Suprapubic skin (tissue), 4 donors: ENCODE measurements around the gene ZNF865. TPM values are rescaled to one million over a fixed set of nuclear protein-coding genes. Genes with fewer than 3 reads are reported as not detected.
A peak's percentile ranks its signal among the peaks of the same experiment; 100 is the strongest.

Experiments used
- DNase-seq, 2 donors: peaks; one replicate each; pipeline ENCODE4 v3.0.0-alpha.2; 2019; ENCODE audit warnings: low spot score in 2 of 2
- H3K27ac ChIP-seq: fragments of 200-600 bp; sonication (generic); one replicate; pipeline ENCODE4 v1.5.1; 2019
- H3K27me3 ChIP-seq: fragments of 200-600 bp; sonication (generic); one replicate; pipeline ENCODE4 v1.5.1; 2019
- H3K36me3 ChIP-seq: fragments of 200-600 bp; sonication (generic); one replicate; pipeline ENCODE4 v1.5.1; 2019
- H3K4me1 ChIP-seq: fragments of 200-600 bp; sonication (generic); one replicate; pipeline ENCODE4 v1.5.1; 2019
- H3K4me3 ChIP-seq: fragments of 200-600 bp; sonication (generic); one replicate; pipeline ENCODE4 v1.5.1; 2019; ENCODE audit warnings: mild to moderate bottlenecking
- H3K9me3 ChIP-seq: fragments of 200-600 bp; sonication (generic); one replicate; pipeline ENCODE4 v1.5.1; 2019
- CTCF ChIP-seq, 2 donors: fragments of 200-600 bp in 1 of 2; fragments of 450-650 bp in 1 of 2; sonication (generic) in 1 of 2; IDR thresholded peaks; one replicate each; pipeline ENCODE4 v1.5.1; 2016 to 2019; ENCODE audit warnings: antibody characterized with exemption in 2 of 2, mild to moderate bottlenecking in 1 of 2, moderate library complexity in 1 of 2
- EP300 ChIP-seq: sonication (generic); formaldehyde crosslinking; IDR thresholded peaks from one replicate; pipeline ENCODE4 v1.6.1; 2017; ENCODE audit warnings: antibody characterized with exemption
- POLR2A ChIP-seq, 2 donors: fragments of 450-650 bp; IDR thresholded peaks; one replicate each; pipeline ENCODE4 v1.6.1; 2017; ENCODE audit warnings: antibody characterized with exemption in 2 of 2, mild to moderate bottlenecking in 2 of 2, moderate library complexity in 2 of 2
- POLR2AphosphoS5 ChIP-seq, 3 donors: sonication (generic); formaldehyde crosslinking; IDR thresholded peaks; one replicate each; pipeline ENCODE4 v1.6.1; 2017; ENCODE audit warnings: antibody characterized with exemption in 3 of 3
- WGBS: methylation state at CpG from one replicate; pipeline ENCODE4 v1.1.5; 2018; 5-methylcytosine and 5-hydroxymethylcytosine counted together
- total RNA-seq, 4 donors: library from RNA; depleted of rRNA; stranded (reverse); fragments of >200 nt; gene quantifications; one replicate each; pipeline ENCODE4 v1.1.0, GENCODE V29; 2016

The ZNF865 gene
- total RNA-seq, 4 donors from 2014 or later = 7.6 to 14.2 (median 9.9) TPM

DNA sequence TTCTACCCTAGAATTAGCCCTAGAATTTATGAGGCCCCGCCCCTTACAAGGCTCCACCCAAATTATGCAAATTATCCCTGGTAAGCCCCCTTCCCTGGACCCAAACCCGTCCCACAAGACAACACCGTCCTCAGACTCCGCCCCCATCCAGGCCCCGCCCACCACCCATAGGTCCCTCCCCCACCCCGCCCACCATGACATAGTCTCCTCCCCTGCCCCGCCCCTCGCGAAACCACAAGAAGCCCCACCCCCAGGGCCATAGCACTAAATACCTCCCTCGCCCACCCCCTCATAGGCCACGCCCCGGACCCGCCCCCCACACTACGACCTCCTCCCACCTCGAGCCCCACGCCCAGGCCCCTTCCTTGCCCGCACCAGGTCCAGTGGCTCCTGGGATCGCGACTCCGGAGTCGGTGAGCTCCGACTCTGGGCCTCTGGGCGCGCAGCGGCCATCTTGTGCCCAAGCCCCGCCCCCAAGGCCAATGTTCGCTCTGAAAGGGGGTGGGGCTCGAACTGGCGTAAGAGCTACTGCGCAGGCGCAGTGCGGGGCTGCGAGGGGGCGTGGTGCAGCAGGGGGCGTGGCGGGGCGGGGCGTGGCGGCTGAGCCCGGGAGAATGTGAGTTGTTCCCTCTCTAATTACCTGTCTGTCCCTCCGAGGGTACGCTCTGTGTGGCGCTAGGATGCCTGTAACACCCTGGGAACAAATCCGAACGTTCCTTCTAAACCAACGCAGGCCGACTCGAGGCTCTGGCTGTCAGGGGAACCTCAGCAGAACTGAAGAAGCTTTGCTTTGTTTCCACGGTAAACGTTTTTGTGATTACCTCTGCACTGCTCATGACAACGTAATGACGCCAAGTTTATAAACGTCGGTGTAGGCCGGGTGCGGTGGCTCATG lies 18.9 kb downstream of the ZNF865 start, which contains the start of gene ZNF784:
Gene ZNF784, minus strand, starts transcription at position 458 of the 895 bp plus-strand sequence. Its CDS starts 5 bp downstream, at position 453.
- Histone ChIP-seq H3K4me3 (peak within 1 kb of the TSS; percentile 62), H3K27ac (peak within 1 kb of the TSS; percentile 97), H3K9me3 (no peaks in the 10 kb centered on the region), H3K4me1 (peaks cover 16% of the 10 kb centered on the region), H3K27me3 (no peaks in the 10 kb centered on the region), H3K36me3 (peaks cover 14% of the 10 kb centered on the region)
- peak; percentile 94 to 96 for DNase-seq
- WGBS = under 1% methylated on average over 27 of the region's 56 CpGs
- TF ChIP-seq POLR2AphosphoS5 (IDR thresholded peaks at IDR 0.05) = peak in 1 of 3 donors; percentile 29
- no peak for TF ChIP-seq POLR2A (IDR thresholded peaks at IDR 0.05)

DNA sequence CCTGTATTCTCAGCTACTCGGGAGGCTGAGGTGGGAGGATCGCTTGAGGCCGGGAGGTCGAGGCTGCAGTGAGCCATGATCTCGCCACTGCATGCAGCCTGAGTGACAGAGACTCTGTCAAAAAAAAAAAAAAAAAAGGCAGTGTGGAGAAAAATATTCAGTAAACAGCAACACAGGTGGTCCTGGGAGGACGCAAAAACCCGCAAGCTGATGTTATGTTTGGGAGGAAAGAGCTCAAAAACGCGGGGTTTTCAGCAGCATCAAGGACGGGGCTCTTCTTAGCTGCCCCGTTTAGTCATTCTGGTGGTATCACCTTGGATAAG lies 19.5 kb downstream of the ZNF865 start:
- DNase-seq = no peak
- Histone ChIP-seq H3K27me3 (no peaks in the 10 kb centered on the region), H3K27ac (peak overlapping the region; percentile 97), H3K36me3 (peaks cover 14% of the 10 kb centered on the region), H3K4me3 (peak overlapping the region; percentile 62), H3K4me1 (peaks cover 16% of the 10 kb centered on the region), H3K9me3 (no peaks in the 10 kb centered on the region)
- no peak for TF ChIP-seq POLR2AphosphoS5 (IDR thresholded peaks at IDR 0.05)
- TF ChIP-seq EP300 = no peak
- TF ChIP-seq CTCF (IDR thresholded peaks at IDR 0.05) = no peak
- TF ChIP-seq POLR2A (IDR thresholded peaks at IDR 0.05) = no peak
- WGBS = 46% methylated on average over 11 of the region's 11 CpGs

DNA sequence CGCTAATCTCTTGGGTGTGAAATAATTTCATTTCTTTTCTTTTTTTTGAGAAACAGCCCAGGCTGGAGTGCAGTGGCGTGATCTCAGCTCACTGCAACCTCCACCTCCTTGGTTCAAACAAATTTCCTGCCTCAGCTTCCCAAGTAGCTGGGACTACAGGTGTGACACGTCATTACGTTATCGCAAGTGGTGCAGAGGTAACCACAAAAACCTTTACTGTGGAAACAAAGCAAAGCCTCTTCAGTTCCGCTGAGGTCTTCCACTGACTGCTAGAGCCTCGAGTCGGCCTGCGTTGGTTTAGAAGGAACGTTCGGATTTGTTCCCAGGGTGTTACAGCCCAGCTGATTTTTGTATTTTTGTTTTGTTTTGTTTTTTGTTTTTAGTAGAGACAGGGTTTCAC lies 20.9 kb downstream of the ZNF865 start:
- TF ChIP-seq CTCF (IDR thresholded peaks at IDR 0.05) = no peak

GRCh38 chr19:55632463-55632834 lies 27.0 kb downstream of the ZNF865 start:
- Histone ChIP-seq H3K9me3 (no peaks in the 10 kb centered on the region), H3K27ac (no peak overlapping the region), H3K36me3 (no peaks in the 10 kb centered on the region), H3K4me3 (no peak overlapping the region), H3K4me1 (peaks cover 44% of the 10 kb centered on the region), H3K27me3 (no peaks in the 10 kb centered on the region)
- 25% methylated on average over 3 of the region's 3 CpGs for WGBS
- TF ChIP-seq POLR2AphosphoS5 (IDR thresholded peaks at IDR 0.05) (no peak), POLR2A (IDR thresholded peaks at IDR 0.05) (no peak), EP300 (no peak), CTCF (IDR thresholded peaks at IDR 0.05) (peak; percentile 80 to 90)
- peak; percentile 96 to 98 for DNase-seq

More for the DNA sequence above, 20.9 kb downstream of the ZNF865 start:
- Histone ChIP-seq H3K4me3 (no peak overlapping the region), H3K27ac (no peak overlapping the region), H3K27me3 (no peaks in the 10 kb centered on the region), H3K9me3 (no peaks in the 10 kb centered on the region), H3K4me1 (peaks cover 16% of the 10 kb centered on the region), H3K36me3 (peaks cover 12% of the 10 kb centered on the region)
- no peak for DNase-seq
- WGBS = 87% methylated on average over 11 of the region's 11 CpGs

- H3K27ac ChIP-seq = no peak overlapping the region
- DNase-seq = no peak
- 73% methylated on average over 8 of the region's 8 CpGs for WGBS
- TF ChIP-seq POLR2A (IDR thresholded peaks at IDR 0.05) (no peak), EP300 (no peak), POLR2AphosphoS5 (IDR thresholded peaks at IDR 0.05) (no peak), CTCF (IDR thresholded peaks at IDR 0.05) (no peak)
- no peaks in the 10 kb centered on the region for H3K9me3 ChIP-seq
- H3K4me1 ChIP-seq = peaks cover 56% of the 10 kb centered on the region
- no peaks in the 10 kb centered on the region for H3K36me3 ChIP-seq
- H3K27me3 ChIP-seq = no peaks in the 10 kb centered on the region
- H3K4me3 ChIP-seq = no peak overlapping the region
Measured at GRCh38 chr19:55633861-55634260, 28.4 kb downstream of the ZNF865 start.
